Astrocyte (in vitro differentiated cells and primary cell): ENCODE results near the gene RPN2. TPM values are rescaled to one million over a fixed set of nuclear protein-coding genes. Genes with fewer than 3 reads are reported as not detected.

Source experiments
- DNase-seq: peaks from one replicate; pipeline ENCODE4 v3.0.0-alpha.2; 2010; ENCODE audit warnings: low read depth
- FAIRE-seq: peaks from 2 replicates; lab custom pipeline; 2011; peaks lifted over from hg19 to GRCh38; lab: Jason Lieb, UNC
- H2AFZ ChIP-seq: 2 replicates; pipeline ENCODE4 v1.6.0; 2012; ENCODE audit warnings: low read depth, low read length, inconsistent platforms
- H3K27ac ChIP-seq: 2 replicates; pipeline ENCODE4 v1.5.1; 2011; ENCODE audit warnings: low read depth, low read length, inconsistent platforms
- H3K27me3 ChIP-seq: 2 replicates; pipeline ENCODE4 v1.6.0; 2011; ENCODE audit warnings: low read length, inconsistent platforms; ENCODE audit not compliant: insufficient read depth
- H3K36me3 ChIP-seq: 2 replicates; pipeline ENCODE4 v1.5.1; 2011; ENCODE audit warnings: low read length, inconsistent platforms; ENCODE audit not compliant: insufficient read depth
- H3K4me1 ChIP-seq: 2 replicates; pipeline ENCODE4 v1.5.1; 2011; ENCODE audit warnings: low read length, inconsistent platforms; ENCODE audit not compliant: insufficient read depth
- H3K4me2 ChIP-seq: 2 replicates; pipeline ENCODE4 v1.6.0; 2012; ENCODE audit warnings: low read length, inconsistent platforms
- H3K4me3 ChIP-seq: 2 replicates; pipeline ENCODE4 v1.5.1; 2011; ENCODE audit warnings: low read depth, mild to moderate bottlenecking, low read length, inconsistent platforms; ENCODE audit not compliant: insufficient read depth
- H3K79me2 ChIP-seq: 2 replicates; pipeline ENCODE4 v1.6.0; 2012; ENCODE audit warnings: mild to moderate bottlenecking, low read length, inconsistent platforms; ENCODE audit not compliant: insufficient read depth
- H3K9ac ChIP-seq: 2 replicates; pipeline ENCODE4 v1.6.0; 2012; ENCODE audit warnings: mild to moderate bottlenecking, low read length, inconsistent platforms
- H3K9me3 ChIP-seq: 2 replicates; pipeline ENCODE4 v1.5.1; 2012; ENCODE audit warnings: low read depth, mild to moderate bottlenecking, low read length, inconsistent platforms; ENCODE audit not compliant: insufficient read depth
- H4K20me1 ChIP-seq: 2 replicates; pipeline ENCODE4 v1.6.0; 2012; ENCODE audit warnings: low read length, inconsistent platforms; ENCODE audit not compliant: insufficient read depth
- H3K27ac Mint-ChIP-seq: one replicate; pipeline ENCODE4 v1.8.0; 2021; ENCODE audit warnings: mild to moderate bottlenecking, mixed read lengths; ENCODE audit not compliant: unreplicated experiment
- H3K27me3 Mint-ChIP-seq: one replicate; pipeline ENCODE4 v1.8.0; 2021; ENCODE audit warnings: low read depth, mixed read lengths; ENCODE audit not compliant: unreplicated experiment
- H3K36me3 Mint-ChIP-seq: one replicate; pipeline ENCODE4 v1.8.0; 2021; ENCODE audit warnings: low read depth, mixed read lengths; ENCODE audit not compliant: unreplicated experiment
- H3K4me1 Mint-ChIP-seq: one replicate; pipeline ENCODE4 v1.8.0; 2021; ENCODE audit warnings: low read depth, mixed read lengths; ENCODE audit not compliant: unreplicated experiment
- H3K4me3 Mint-ChIP-seq: one replicate; pipeline ENCODE4 v1.8.0; 2021; ENCODE audit warnings: mild to moderate bottlenecking, moderate library complexity, mixed read lengths; ENCODE audit not compliant: unreplicated experiment
- H3K9me3 Mint-ChIP-seq: one replicate; pipeline ENCODE4 v1.8.0; 2021; ENCODE audit warnings: mild to moderate bottlenecking, mixed read lengths; ENCODE audit not compliant: unreplicated experiment
- EZH2 ChIP-seq: IDR thresholded peaks from 2 replicates; pipeline ENCODE4 v1.6.1; 2012; ENCODE audit warnings: mild to moderate bottlenecking, low read length, inconsistent platforms; ENCODE audit not compliant: insufficient read depth
- total RNA-seq: library from RNA; stranded (reverse); gene quantifications from 2 replicates; pipeline ENCODE4 v1.2.1, GENCODE V29; 2021
- TF ChIP-seq, protein P1 (sequence below): IDR thresholded peaks from 2 replicates; pipeline ENCODE4 v1.5.1; 2011; ENCODE audit warnings: low read depth, mild to moderate bottlenecking, inconsistent platforms, low read length, moderate library complexity; ENCODE audit not compliant: insufficient read depth

Gene RPN2
- total RNA-seq, 1 donor from 2014 or later: 259 TPM

DNA sequence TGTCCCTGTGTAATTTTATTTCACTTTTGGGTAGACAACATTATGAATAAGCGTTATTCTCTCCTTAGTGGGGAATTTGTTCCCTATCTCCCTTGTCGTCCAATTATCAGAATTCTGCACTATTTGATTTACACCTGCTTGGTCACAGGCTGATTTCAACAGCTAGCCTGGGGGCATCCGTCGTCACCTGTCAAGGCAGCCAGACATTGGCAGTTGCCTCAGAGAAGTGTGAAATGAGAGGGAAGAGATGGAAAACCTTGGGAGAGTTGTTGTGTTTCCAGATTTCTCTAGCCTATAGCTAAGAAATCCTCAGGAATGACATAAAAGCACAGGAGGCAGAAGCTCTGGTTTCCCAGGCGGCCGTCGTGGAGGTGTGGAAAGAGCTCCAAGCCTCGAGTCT lies 83.4 kb downstream of the RPN2 start:
- Histone ChIP-seq H4K20me1 (no peaks in the 10 kb centered on the region), H3K27me3 (peaks cover 27% of the 10 kb centered on the region), H3K27ac (no peak overlapping the region), H3K9ac (no peak overlapping the region), H3K4me1 (no peaks in the 10 kb centered on the region), H2AFZ (no peak overlapping the region), H3K4me3 (no peak overlapping the region), H3K4me2 (no peak overlapping the region), H3K36me3 (no peaks in the 10 kb centered on the region), H3K79me2 (no peaks in the 10 kb centered on the region), H3K9me3 (no peaks in the 10 kb centered on the region)
- DNase-seq (no peak), FAIRE-seq (no peak)
- Mint-ChIP-seq H3K9me3 (no peaks in the 10 kb centered on the region), H3K27me3 (peaks cover 39% of the 10 kb centered on the region), H3K4me3 (no peak overlapping the region), H3K27ac (no peak overlapping the region), H3K36me3 (no peaks in the 10 kb centered on the region), H3K4me1 (no peaks in the 10 kb centered on the region)
- TF ChIP-seq, protein P1, sequence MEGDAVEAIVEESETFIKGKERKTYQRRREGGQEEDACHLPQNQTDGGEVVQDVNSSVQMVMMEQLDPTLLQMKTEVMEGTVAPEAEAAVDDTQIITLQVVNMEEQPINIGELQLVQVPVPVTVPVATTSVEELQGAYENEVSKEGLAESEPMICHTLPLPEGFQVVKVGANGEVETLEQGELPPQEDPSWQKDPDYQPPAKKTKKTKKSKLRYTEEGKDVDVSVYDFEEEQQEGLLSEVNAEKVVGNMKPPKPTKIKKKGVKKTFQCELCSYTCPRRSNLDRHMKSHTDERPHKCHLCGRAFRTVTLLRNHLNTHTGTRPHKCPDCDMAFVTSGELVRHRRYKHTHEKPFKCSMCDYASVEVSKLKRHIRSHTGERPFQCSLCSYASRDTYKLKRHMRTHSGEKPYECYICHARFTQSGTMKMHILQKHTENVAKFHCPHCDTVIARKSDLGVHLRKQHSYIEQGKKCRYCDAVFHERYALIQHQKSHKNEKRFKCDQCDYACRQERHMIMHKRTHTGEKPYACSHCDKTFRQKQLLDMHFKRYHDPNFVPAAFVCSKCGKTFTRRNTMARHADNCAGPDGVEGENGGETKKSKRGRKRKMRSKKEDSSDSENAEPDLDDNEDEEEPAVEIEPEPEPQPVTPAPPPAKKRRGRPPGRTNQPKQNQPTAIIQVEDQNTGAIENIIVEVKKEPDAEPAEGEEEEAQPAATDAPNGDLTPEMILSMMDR: no peak
- TF ChIP-seq EZH2: no peak

DNA sequence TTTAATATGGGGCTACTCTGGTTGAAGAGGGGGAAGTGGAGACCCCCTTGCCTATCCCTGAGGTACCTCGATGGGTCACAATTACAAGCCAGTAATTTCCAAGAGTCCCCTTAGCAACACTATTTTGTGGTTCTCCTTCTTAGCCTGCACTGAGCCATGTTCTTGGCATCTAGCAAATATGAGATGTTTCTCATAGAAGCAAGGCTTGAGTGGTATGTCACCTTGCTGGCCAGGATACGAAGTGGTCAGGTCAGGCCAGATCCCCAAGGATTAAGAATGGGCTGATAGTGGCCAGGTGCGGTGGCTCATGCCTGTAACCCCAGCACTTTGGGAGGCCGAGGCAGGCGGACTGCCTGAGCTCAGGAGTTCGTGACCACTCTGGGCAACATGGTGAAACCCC lies 84.6 kb downstream of the RPN2 start:
- H3K4me2 ChIP-seq: no peak overlapping the region
- no peaks in the 10 kb centered on the region for H3K4me1 Mint-ChIP-seq
- no peaks in the 10 kb centered on the region for H3K9me3 Mint-ChIP-seq
- H3K27ac Mint-ChIP-seq: no peak overlapping the region
- FAIRE-seq (no peak), DNase-seq (no peak)
- no peak overlapping the region for H3K9ac ChIP-seq
- H3K36me3 Mint-ChIP-seq: no peaks in the 10 kb centered on the region
- H4K20me1 ChIP-seq: no peaks in the 10 kb centered on the region
- H3K27me3 ChIP-seq: peaks cover 27% of the 10 kb centered on the region
- TF ChIP-seq, protein P1: no peak
- TF ChIP-seq EZH2: no peak
- peaks cover 35% of the 10 kb centered on the region for H3K27me3 Mint-ChIP-seq
- no peak overlapping the region for H2AFZ ChIP-seq
- H3K79me2 ChIP-seq: no peaks in the 10 kb centered on the region
- H3K9me3 ChIP-seq: no peaks in the 10 kb centered on the region
- H3K4me1 ChIP-seq: no peaks in the 10 kb centered on the region
- no peak overlapping the region for H3K27ac ChIP-seq
- no peak overlapping the region for H3K4me3 Mint-ChIP-seq
- H3K36me3 ChIP-seq: no peaks in the 10 kb centered on the region
- no peak overlapping the region for H3K4me3 ChIP-seq

DNA sequence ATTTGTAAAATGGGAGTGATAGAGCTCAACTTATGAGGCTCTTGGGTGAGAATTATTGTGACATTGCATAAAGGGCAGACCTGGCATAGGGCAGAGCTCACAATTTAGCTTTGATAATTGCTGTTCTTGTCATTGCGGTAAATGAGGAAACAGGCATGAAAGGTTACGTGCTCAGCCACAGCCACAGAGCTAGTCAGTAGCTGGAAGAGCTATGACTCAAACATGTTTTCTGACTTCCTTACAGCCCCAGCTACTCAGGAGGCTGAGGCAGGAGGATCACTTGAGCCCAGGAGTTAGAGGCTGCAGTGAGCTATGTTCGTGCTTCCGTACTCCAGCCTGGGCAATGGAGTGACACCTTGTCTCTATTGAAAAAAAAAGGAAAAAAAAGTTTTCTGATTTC lies 86.0 kb downstream of the RPN2 start:
- Mint-ChIP-seq H3K27ac (no peak overlapping the region), H3K9me3 (no peaks in the 10 kb centered on the region), H3K4me1 (peaks cover 5% of the 10 kb centered on the region), H3K27me3 (peaks cover 24% of the 10 kb centered on the region), H3K4me3 (no peak overlapping the region), H3K36me3 (no peaks in the 10 kb centered on the region)
- FAIRE-seq (no peak), DNase-seq (no peak)
- Histone ChIP-seq H3K79me2 (no peaks in the 10 kb centered on the region), H3K4me1 (peaks cover 1% of the 10 kb centered on the region), H3K36me3 (no peaks in the 10 kb centered on the region), H2AFZ (no peak overlapping the region), H3K4me3 (no peak overlapping the region), H3K27ac (no peak overlapping the region), H4K20me1 (no peaks in the 10 kb centered on the region), H3K4me2 (no peak overlapping the region), H3K27me3 (peaks cover 14% of the 10 kb centered on the region), H3K9ac (no peak overlapping the region), H3K9me3 (no peaks in the 10 kb centered on the region)
- TF ChIP-seq EZH2: no peak
- TF ChIP-seq, protein P1: no peak
